Natural killer cell (primary cell): ENCODE results near the gene DOCK11. TPM values are rescaled to one million over a fixed set of nuclear protein-coding genes. Genes with fewer than 3 reads are reported as not detected.

ENCODE experiments used
- ATAC-seq, 3 donors: fragments of 150-1000 bp in 2 of 3; fragments of 200-7000 bp in 1 of 3; cut with Tn5 transposase; 1 replicate in 1 of 3; 2 replicates in 2 of 3; pipeline ENCODE4 v1.10.0; 2021; ENCODE audit warnings: mild to moderate bottlenecking in 2 of 3, moderate library complexity in 2 of 3
- DNase-seq, 2 donors: peaks; one replicate each; pipeline versions ENCODE4 v3.0.0 to v3.0.0-alpha.2; 2013 to 2021; ENCODE audit warnings: mixed read lengths in 1 of 2
- H3K27ac ChIP-seq: one replicate; pipeline ENCODE4 v1.5.1; 2013; ENCODE audit warnings: mild to moderate bottlenecking, low read length
- H3K27me3 ChIP-seq: one replicate; pipeline ENCODE4 v1.6.1; 2013; ENCODE audit warnings: low read length; ENCODE audit not compliant: control insufficient read depth, insufficient read depth
- H3K36me3 ChIP-seq: one replicate; pipeline ENCODE4 v1.6.1; 2013; ENCODE audit warnings: low read length; ENCODE audit not compliant: control insufficient read depth, insufficient read depth
- H3K4me1 ChIP-seq: one replicate; pipeline ENCODE4 v1.6.1; 2013; ENCODE audit warnings: low read length; ENCODE audit not compliant: control insufficient read depth, insufficient read depth
- H3K4me3 ChIP-seq: one replicate; pipeline ENCODE4 v1.5.1; 2013; ENCODE audit warnings: low read length
- H3K9me3 ChIP-seq: one replicate; pipeline ENCODE4 v1.6.1; 2013; ENCODE audit warnings: low read length; ENCODE audit not compliant: control insufficient read depth, insufficient read depth
- H3K27ac Mint-ChIP-seq, 2 donors: one replicate each; pipeline ENCODE4 v1.8.0; 2022; ENCODE audit warnings: mild to moderate bottlenecking in 2 of 2, mixed read lengths in 2 of 2, moderate library complexity in 1 of 2
- H3K27me3 Mint-ChIP-seq, 2 donors: one replicate each; pipeline ENCODE4 v1.8.0; 2022; ENCODE audit warnings: low read depth in 2 of 2, mixed read lengths in 2 of 2
- H3K36me3 Mint-ChIP-seq: one replicate; pipeline ENCODE4 v1.8.0; 2022; ENCODE audit warnings: mixed read lengths
- H3K4me1 Mint-ChIP-seq, 2 donors: one replicate each; pipeline ENCODE4 v1.8.0; 2022; ENCODE audit warnings: mixed read lengths in 2 of 2
- H3K4me3 Mint-ChIP-seq: one replicate; pipeline ENCODE4 v1.8.0; 2022; ENCODE audit warnings: mild to moderate bottlenecking, moderate library complexity, mixed read lengths
- H3K9me3 Mint-ChIP-seq, 2 donors: one replicate each; pipeline ENCODE4 v1.8.0; 2022; ENCODE audit warnings: mixed read lengths in 2 of 2
- WGBS: methylation state at CpG from one replicate; pipeline ENCODE4 v1.1.7; 2013; ENCODE audit warnings: missing lambda C conversion rate; ENCODE audit not compliant: insufficient coverage; 5-methylcytosine and 5-hydroxymethylcytosine counted together
- intact Hi-C: fragments of 100-400 bp; cut with micrococcal nuclease; formaldehyde crosslinking; loops from one replicate; pipeline ENCODE4 v1.14.2; 2022
- total RNA-seq, 4 donors: library from RNA; stranded (reverse); fragments of 120-200 nt in 1 of 4; gene quantifications; one replicate each; pipeline versions ENCODE4 v1.2.3 to v1.2.4, GENCODE V29; 2013 to 2022
- TF ChIP-seq, protein P1 (sequence below): fragments of 200-600 bp; IDR thresholded peaks from one replicate; pipeline ENCODE4 v1.8.0; 2022; ENCODE audit warnings: antibody characterized with exemption

Gene DOCK11
- total RNA-seq, result 100 to 1,000 TPM; 108 to 130 (median 117) TPM
- 193 TPM for total RNA-seq (2013)

DNA sequence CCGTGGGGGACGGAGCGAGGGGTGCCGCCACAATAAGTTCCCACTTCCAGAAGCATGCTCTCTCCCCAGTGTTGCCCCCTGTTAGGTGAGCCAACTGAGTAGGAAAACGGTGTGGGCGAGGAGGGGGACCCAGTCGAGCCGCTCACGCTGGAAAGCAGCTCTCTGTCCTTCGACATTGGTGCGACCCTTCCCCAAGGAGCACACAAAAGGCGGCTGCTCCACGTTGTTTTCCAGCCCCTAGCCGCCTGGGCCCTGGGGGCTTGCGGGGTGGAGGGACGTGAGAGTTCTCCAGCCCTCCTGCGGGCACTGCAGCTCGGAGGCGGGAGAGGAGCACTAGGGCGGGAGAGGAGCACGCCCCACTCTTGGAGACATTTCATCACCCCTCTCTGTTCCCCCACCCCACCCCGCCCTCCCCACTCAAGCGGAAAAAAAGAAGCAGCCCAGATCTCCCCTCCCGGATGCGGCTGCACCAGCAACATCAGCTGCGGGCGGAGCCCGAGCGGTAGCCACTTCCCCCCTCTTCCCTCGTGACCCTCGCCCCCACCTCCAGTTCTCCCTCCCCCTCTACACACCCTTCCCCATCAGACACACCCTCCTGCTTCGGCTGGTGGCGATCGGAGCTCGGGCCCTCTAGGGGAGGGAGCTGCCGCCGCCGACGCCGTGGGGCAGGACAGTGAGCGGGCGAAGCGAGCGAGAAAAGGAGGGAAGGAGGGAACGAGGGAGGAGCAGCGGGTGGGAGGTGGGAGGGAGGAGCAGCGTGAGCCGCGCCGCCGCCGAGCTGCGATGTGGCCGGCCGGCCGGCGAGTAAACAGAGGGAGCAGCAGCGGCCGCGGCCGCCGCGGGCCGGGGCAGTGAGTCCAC is at the start of gene DOCK11:
Gene DOCK11 (plus strand): TSS at position 755 of the 861 bp plus-strand sequence. CDS start 157 bp downstream, outside the sequence.
- peak within 1 kb of the TSS; percentile 95 to 99 for H3K27ac Mint-ChIP-seq
- H3K27me3 ChIP-seq, result no peaks in the 10 kb centered on the region
- H3K27ac ChIP-seq, result peak within 1 kb of the TSS; percentile 91
- H3K9me3 Mint-ChIP-seq, result no peaks in the 10 kb centered on the region
- TF ChIP-seq, protein P1, sequence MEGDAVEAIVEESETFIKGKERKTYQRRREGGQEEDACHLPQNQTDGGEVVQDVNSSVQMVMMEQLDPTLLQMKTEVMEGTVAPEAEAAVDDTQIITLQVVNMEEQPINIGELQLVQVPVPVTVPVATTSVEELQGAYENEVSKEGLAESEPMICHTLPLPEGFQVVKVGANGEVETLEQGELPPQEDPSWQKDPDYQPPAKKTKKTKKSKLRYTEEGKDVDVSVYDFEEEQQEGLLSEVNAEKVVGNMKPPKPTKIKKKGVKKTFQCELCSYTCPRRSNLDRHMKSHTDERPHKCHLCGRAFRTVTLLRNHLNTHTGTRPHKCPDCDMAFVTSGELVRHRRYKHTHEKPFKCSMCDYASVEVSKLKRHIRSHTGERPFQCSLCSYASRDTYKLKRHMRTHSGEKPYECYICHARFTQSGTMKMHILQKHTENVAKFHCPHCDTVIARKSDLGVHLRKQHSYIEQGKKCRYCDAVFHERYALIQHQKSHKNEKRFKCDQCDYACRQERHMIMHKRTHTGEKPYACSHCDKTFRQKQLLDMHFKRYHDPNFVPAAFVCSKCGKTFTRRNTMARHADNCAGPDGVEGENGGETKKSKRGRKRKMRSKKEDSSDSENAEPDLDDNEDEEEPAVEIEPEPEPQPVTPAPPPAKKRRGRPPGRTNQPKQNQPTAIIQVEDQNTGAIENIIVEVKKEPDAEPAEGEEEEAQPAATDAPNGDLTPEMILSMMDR, result no peak
- peak within 1 kb of the TSS; percentile 81 for H3K4me3 ChIP-seq
- 2% methylated on average over 47 of the region's 64 CpGs for WGBS
- no peaks in the 10 kb centered on the region for H3K36me3 ChIP-seq
- no peaks in the 10 kb centered on the region for H3K9me3 ChIP-seq
- intact Hi-C loops, result no loop called here
- peaks cover 30 to 39% of the 10 kb centered on the region in 2 donors for H3K4me1 Mint-ChIP-seq
- ATAC-seq, result peak; percentile 74 to 91 (median 81)
- DNase-seq, result peak; percentile 69 to 89
- no peaks in the 10 kb centered on the region for H3K36me3 Mint-ChIP-seq
- H3K4me1 ChIP-seq, result peaks cover 24% of the 10 kb centered on the region
- no peaks in the 10 kb centered on the region for H3K27me3 Mint-ChIP-seq
- H3K4me3 Mint-ChIP-seq, result peak within 1 kb of the TSS; percentile 97

DNA sequence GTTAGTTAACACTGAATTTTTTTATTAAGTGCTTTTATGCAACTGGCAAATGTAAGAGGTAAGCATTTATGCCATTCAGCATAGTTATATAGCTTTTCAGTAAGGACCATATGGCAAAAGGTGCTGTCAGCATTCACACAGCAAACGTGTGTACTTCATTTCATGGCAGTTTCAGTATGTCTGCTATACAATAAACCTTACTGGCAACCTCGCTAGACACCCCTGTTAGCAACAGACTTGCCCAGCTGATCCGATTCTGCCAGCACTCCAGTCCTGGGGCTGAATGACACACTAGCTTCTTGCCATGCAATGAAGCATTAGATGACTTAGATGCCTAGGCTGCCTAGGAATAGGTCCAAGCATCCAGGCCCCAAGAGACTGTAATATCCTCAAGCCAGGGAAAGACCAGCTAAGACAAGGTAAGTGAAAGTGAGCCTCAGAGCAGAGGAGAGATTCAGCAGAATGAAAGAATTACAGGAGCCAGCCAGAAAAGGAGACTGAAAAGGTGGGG is 47.3 kb upstream of the DOCK11 start:
- TF ChIP-seq, protein P1, result no peak
- H3K36me3 Mint-ChIP-seq, result peaks cover 3% of the 10 kb centered on the region
- WGBS, result 94% methylated on average over 3 of the region's 3 CpGs

DNA sequence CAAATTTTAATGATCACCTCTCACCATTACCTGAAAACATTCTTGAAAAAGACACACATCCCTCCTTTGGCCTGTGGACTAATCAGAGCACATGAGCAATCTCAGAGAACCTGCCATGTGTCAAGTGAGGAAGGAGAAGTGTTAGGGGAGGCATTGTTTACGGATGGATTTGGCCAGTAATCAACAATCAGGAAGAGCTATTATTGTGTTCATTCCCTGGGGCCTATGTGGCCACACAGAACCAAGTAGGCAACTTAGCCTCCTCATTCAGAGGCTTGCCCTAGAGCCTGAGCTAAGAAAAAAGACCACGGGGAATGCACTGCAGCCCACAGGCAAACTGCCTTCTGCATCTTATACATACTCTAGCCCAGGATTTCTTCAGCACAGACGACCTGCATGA is 40.6 kb upstream of the DOCK11 start:
- no peaks in the 10 kb centered on the region for H3K4me1 ChIP-seq
- Mint-ChIP-seq H3K4me3 (no peak overlapping the region), H3K9me3 (no peaks in the 10 kb centered on the region), H3K36me3 (no peaks in the 10 kb centered on the region), H3K27ac (no peak overlapping the region), H3K4me1 (no peaks in the 10 kb centered on the region), H3K27me3 (no peaks in the 10 kb centered on the region)
- no peak overlapping the region for H3K27ac ChIP-seq
- H3K36me3 ChIP-seq, result peaks cover 3% of the 10 kb centered on the region
- DNase-seq (no peak), ATAC-seq (no peak)
- H3K27me3 ChIP-seq, result no peaks in the 10 kb centered on the region
- TF ChIP-seq, protein P1, result no peak
- intact Hi-C loops, result no loop called here
- H3K4me3 ChIP-seq, result no peak overlapping the region
- no peaks in the 10 kb centered on the region for H3K9me3 ChIP-seq
- WGBS, result 100% methylated on average over 1 of the region's 3 CpGs

More for the DNA sequence above, 47.3 kb upstream of the DOCK11 start:
- no peak overlapping the region for H3K4me3 ChIP-seq
- Mint-ChIP-seq H3K9me3 (no peaks in the 10 kb centered on the region), H3K4me3 (no peak overlapping the region), H3K27me3 (no peaks in the 10 kb centered on the region), H3K4me1 (no peaks in the 10 kb centered on the region), H3K27ac (no peak overlapping the region)
- no peak for ATAC-seq
- H3K9me3 ChIP-seq, result no peaks in the 10 kb centered on the region
- DNase-seq, result no peak
- H3K27me3 ChIP-seq, result no peaks in the 10 kb centered on the region
- no peaks in the 10 kb centered on the region for H3K4me1 ChIP-seq
- H3K36me3 ChIP-seq, result peaks cover 14% of the 10 kb centered on the region
- no peak overlapping the region for H3K27ac ChIP-seq
- intact Hi-C loops, result no loop called here
